ENCODE data around the gene NAV3. TPM values are rescaled to one million over a fixed set of nuclear protein-coding genes. Genes with fewer than 3 reads are reported as not detected.
A peak's percentile ranks its signal among the peaks of the same experiment; 100 is the strongest.
"Not testable (repeated sequence)": the region's sequence is repeated elsewhere in the genome, so short reads cannot be mapped to it uniquely, and the experiment has no call there.

The NAV3 gene
- total RNA-seq, 1 donor: 121 TPM

- TF ChIP-seq CTCF (IDR thresholded peaks at IDR 0.05; ENCODE audit: insufficient read depth, low read length): no peak
- no peak for DNase-seq (ENCODE audit: low read depth)
- H3K4me3 ChIP-seq (ENCODE audit: low read depth, low read length): no peak overlapping the region
Observed at GRCh38 chr12:78101946-78102635, 271.4 kb downstream of the NAV3 start.

- DNase-seq (ENCODE audit: low read depth); H3K4me3 ChIP-seq (ENCODE audit: low read depth, low read length): not testable (repeated sequence)
Observed at GRCh38 chr12:78102801-78103200, 272.1 kb downstream of the NAV3 start.

GRCh38 chr12:78115889-78116288, 285.2 kb downstream of the NAV3 start:
- TF ChIP-seq CTCF (IDR thresholded peaks at IDR 0.05; ENCODE audit: insufficient read depth, low read length): no peak
- peak; percentile 28 for DNase-seq (ENCODE audit: low read depth)

GRCh38 chr12:78118036-78118435, 287.3 kb downstream of the NAV3 start:
- no peak for TF ChIP-seq CTCF (IDR thresholded peaks at IDR 0.05; ENCODE audit: insufficient read depth, low read length)
- H3K4me3 ChIP-seq (ENCODE audit: low read depth, low read length): no peak overlapping the region
- no peak for DNase-seq (ENCODE audit: low read depth)

More at GRCh38 chr12:78115889-78116288, 285.2 kb downstream of the NAV3 start:
- no peak overlapping the region for H3K4me3 ChIP-seq (ENCODE audit: low read depth, low read length)

GRCh38 chr12:78118486-78118885, 287.8 kb downstream of the NAV3 start:
- TF ChIP-seq CTCF (IDR thresholded peaks at IDR 0.05; ENCODE audit: insufficient read depth, low read length): no peak
- no peak overlapping the region for H3K4me3 ChIP-seq (ENCODE audit: low read depth, low read length)
- no peak for DNase-seq (ENCODE audit: low read depth)

- TF ChIP-seq CTCF (IDR thresholded peaks at IDR 0.05; ENCODE audit: insufficient read depth, low read length): no peak
- H3K4me3 ChIP-seq (ENCODE audit: low read depth, low read length): no peak overlapping the region
Observed at GRCh38 chr12:78119351-78119918, 288.7 kb downstream of the NAV3 start.

GRCh38 chr12:78120306-78120705, 289.6 kb downstream of the NAV3 start:
- DNase-seq (ENCODE audit: low read depth): no peak
- no peak overlapping the region for H3K4me3 ChIP-seq (ENCODE audit: low read depth, low read length)
- no peak for TF ChIP-seq CTCF (IDR thresholded peaks at IDR 0.05; ENCODE audit: insufficient read depth, low read length)

More at GRCh38 chr12:78119351-78119918, 288.7 kb downstream of the NAV3 start:
- no peak for DNase-seq (ENCODE audit: low read depth)
